HG02642 (cell line): ENCODE results near the gene SNRPD3.

Experiments
- ATAC-seq: cut with Tn5 transposase; IDR thresholded peaks from one replicate; pipeline ENCODE4 v1.9.1; 2021; ENCODE audit warnings: mild to moderate bottlenecking; ENCODE audit not compliant: unreplicated experiment, poor library complexity

Gene SNRPD3

GRCh38 chr22:24555165-24556039 is at the start of gene SNRPD3:
TSS of gene SNRPD3 (plus strand) at chr22:24555999. CDS start at chr22:24557675, 1,676 bp downstream.
- ATAC-seq, result peak; percentile 77

DNA sequence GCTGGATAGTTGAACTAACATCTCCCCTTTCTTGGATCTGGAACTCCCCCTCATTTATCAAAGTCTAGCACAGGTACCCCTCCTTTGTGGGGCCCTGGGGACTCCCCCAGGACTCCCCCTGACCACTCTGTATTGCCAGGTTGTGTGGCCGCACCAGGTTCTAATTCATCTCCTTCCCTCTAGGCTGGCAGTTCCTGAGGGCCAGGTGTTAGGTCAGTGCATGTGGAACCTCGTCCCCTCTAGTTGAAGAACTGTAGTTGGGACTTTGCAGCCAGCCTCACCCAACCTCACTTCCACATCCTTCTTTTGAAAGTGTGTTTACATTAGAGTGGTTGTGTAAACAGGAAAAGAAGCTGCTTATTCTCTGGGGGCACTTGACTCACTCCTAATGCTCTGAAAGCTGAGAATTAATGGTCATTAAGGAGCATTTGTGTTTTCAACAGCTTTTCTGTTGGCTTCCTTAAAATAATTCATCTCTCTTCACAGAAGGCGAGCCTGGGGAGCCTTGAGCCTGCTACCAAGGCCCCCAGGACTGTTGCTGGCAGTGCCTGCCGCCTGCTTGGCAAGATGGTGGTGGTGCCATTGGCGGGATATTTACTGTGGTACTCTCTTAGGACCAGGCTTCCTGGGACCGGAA is 48.9 kb upstream of the SNRPD3 start:
- ATAC-seq, result no peak

- no peak for ATAC-seq
Observed at GRCh38 chr22:24507716-24508115, 48.1 kb upstream of the SNRPD3 start.

DNA sequence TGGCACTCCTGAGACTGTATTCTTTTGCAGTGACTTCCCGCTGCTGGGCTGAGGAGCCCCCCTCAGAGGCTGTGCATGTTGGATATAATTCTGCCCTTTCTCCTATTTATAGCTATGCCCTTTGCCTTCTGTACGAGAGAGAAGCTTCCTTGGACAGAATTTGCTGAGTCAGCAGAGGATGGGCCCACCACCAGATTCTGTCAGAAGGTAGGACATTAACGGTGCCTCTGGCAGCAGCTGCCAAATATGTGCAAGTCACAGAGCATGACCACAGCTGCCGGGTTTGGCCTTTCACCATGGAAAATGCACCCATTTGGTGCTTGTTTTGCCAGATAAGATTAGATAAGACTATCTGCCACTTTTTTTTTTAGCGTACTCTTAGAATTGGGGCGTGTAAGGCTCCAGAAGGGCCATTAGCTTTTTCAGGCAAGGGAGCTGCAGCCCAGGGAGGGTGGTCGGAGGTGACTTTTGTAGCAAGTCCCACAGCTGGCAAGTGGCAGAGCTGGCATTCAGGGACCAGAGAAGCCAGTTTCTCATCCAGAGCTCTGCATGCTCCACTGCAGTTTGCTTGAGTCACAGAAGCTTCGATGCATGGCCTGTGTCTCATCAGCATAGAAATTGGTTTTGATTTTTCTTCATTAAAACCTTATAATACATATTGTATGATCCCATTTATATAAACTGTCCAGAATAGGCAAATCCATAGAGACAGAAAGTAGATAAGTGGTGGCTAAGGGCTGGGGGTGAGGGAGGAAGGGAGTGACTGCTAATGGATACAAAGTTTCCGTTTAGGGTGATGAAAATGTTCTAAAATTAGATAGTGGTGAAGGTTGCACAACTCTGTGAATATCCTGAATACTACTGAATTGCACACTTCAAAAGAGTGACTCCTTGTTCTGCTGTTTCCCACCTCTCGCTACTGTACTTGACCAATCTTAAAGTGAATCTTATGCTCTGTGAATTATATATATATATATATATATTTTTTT is 44.9 kb upstream of the SNRPD3 start:
- no peak for ATAC-seq

- ATAC-seq, result no peak
Observed at GRCh38 chr22:24512043-24512442, 43.8 kb upstream of the SNRPD3 start.

DNA sequence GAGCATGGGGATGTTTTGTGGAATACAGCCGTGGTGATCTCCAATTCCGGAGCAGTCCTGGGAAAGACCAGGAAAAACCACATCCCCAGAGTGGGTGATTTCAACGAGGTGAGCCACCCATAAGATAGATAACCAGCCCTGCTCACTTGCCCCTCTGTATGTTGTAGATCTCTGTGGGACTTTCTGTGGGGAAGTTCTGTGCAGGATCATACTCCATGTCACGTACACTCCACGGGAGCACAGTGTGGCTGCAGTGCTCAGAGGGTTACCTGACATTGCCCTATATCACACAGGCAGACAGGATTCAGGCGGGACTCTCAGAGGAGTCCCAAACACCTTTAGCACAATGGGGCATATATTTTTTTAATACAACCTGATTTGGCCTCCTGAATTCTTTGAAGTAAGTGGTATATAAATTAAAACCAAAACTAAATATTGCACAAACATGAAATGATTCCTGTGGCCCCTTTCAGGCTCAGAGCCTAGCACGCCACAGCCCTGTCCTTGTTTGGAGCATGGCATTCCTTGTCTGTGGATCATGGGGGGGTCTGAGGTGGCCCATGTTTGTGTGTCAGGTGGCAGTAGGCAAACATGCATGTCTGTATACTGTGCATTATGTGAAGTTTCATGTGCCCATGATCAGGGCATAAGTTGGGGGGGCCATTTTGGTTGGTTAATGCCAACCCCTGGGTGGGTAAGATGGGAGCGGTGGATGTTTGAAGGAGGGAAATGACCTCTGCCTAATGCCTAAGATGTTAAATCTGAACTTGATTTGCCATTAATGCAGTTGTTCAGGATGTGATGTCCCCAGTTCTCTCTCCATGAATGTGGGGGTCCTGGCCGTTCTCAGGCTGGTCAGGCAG is 42.2 kb upstream of the SNRPD3 start:
- ATAC-seq, result no peak

GRCh38 chr22:24514241-24515026 is 41.4 kb upstream of the SNRPD3 start:
- ATAC-seq, result no peak

- ATAC-seq, result no peak
Observed at GRCh38 chr22:24515027-24515338, 40.8 kb upstream of the SNRPD3 start.

- no peak for ATAC-seq
Observed at GRCh38 chr22:24516301-24516737, 39.5 kb upstream of the SNRPD3 start.

DNA sequence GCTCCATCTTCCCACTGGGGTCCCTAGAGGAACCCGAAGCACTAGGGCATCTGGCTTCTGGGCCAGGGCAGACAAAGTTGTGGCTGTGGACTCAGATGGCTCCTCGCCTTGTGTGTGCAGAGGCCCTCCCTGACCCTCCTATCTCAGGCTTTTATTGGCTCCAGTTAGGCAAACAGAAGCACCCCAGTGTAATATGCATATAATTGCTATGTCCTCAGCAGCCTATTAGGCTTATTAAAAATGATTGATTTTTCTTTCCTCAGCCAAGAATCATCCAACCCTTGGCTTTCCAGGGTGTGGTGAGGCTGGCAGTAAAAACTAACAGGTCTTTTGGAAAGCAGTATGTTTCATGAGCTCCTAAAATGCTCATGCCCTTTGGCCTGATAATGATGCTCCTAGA is 38.4 kb upstream of the SNRPD3 start:
- no peak for ATAC-seq

DNA sequence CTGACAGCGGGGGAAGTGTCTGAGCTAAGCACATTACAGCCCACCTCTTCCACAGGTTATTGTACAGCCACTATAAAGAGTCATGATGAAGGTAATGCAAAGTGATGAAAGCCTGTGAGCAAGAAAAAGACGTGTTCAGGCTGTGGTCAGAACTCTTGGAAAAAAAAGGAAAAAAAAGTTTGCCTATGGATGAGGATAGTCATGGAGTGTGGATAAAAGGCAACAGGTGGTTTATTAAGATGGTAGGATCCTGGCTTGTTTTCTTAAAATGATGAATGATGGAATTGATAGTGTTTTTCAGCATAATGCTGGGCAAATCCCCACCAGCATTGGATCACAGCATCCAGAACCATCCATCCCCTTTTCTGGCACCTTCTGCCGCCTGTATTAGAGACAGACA is 37.6 kb upstream of the SNRPD3 start:
- ATAC-seq, result no peak

DNA sequence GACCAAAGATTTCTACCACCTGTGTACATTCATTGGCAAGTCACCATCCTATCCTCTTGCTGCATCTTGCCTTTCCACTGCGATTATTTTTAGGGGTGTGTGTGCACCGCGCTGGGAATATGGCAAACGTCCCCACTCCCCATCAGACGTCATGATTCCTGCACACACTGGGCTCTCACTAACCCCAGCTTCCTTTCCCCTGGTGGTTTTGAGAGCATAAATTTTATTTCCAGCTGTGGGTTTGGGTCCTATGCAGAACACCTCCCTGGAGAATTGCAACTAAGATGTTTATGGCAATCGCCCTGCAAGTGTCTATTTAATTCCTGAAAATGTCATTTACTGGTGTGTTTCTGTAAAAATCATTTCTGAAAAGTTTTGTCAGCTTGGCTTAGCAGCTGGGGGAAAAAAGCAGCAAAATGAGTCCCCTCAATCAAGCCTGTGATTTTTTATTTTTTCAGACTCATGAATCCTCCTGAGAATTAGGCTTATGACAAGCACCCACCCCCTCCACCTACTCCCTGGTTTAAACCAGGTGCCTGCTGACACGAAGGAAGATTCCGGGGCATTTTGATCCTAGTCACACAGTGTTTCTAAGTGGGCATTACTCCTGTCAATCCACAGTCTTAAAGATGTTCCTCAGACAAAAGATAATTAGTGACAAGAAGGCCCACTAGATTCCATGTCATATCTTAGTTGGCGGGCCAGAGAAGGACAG is 36.9 kb upstream of the SNRPD3 start:
- ATAC-seq, result no peak

DNA sequence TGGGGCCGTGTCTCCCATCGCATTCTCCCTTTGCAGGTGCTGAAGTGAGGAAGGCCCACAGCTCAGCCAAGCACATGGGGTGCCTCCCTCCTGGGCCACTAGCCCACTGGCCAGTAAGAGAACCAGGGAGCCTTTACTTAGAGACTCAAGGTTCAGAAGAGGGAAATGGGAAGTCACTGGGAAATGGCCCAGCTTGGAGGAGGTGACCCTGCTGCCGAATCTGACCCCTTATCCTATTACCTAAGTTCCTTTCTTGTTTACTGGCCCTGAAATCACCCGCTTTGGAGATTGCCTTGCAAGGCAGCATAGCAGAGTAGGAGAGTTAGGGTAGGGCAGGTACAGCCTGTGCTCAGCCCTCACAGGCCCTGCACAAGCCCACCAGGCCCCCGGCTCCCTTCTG is 36.3 kb upstream of the SNRPD3 start:
- no peak for ATAC-seq

GRCh38 chr22:24521791-24522245 is 34.0 kb upstream of the SNRPD3 start:
- no peak for ATAC-seq

- ATAC-seq, result no peak
Observed at GRCh38 chr22:24523873-24524272, 31.9 kb upstream of the SNRPD3 start.

DNA sequence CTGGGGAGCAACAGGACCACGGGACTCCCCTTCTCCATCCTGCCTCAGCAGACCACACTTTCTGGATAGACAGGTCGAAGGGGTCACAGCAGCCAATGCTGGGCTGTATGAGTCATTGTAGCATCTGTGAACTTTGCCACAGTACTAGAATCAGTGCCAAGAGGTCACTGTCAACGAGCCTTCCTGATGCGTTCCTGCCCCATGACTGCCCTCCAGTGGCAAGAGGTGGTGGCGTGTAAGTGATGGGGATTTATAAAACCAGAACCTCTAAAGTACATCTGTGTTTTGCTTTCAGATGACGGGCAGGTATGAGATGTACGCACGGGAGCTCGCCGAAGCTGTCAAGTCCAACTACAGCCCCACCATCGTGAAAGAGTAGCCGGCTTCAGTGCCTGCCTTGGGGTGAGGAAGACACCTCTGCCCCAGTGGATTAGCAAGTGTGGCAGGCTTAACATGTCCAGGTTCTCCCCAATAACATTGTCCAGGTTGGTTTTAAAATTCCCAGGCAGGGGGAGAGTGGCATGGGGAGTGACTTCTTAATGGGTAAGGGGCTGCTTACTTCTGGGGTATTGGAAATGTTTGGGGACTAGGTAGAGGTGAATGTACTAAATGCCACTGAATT is 30.3 kb upstream of the SNRPD3 start:
- ATAC-seq, result peak; percentile 68

DNA sequence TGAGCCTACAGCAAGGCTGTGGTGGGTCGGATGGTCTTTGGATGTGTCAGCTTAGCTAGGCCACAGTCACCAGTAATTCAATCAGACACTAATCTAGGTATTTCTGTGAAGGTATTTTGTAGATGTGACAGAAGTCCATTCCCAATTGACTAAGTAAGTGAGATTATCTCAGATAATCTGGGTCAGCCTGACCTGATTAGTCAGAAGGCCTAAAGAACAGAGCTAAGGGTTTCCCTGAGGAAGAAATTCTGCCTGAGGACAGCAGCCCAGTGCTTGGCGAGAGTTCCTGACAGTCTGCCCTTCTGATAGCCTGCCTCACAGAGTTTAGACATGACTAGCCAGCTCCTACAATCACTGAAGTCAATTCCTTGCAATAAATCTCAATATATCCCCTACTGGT is 29.6 kb upstream of the SNRPD3 start:
- ATAC-seq, result no peak

GRCh38 chr22:24529898-24530297 is 25.9 kb upstream of the SNRPD3 start:
- ATAC-seq, result no peak
